Measurements from ENCODE around the gene TYW5.

TYW5 gene

GRCh38 chr2:199896617-199897016 is 58.7 kb downstream of the TYW5 start:
- Histone ChIP-seq H4K8ac (ENCODE audit: low read depth, low read length) (no peak overlapping the region), H3K36me3 (replicated peaks in 1 of 2; ENCODE audit: control insufficient read depth in 2 of 2, insufficient read depth in 2 of 2, low read length in 2 of 2) (no peaks in the 10 kb centered on the region), H3K9ac (ENCODE audit: low read depth, low read length, poor library complexity) (no peak overlapping the region), H2AK5ac (ENCODE audit: low read depth, low read length) (no peak overlapping the region), H4K91ac (ENCODE audit: low read depth, low read length, poor library complexity) (no peak overlapping the region), H3K9me3 (replicated peaks in 1 of 2; ENCODE audit: control insufficient read depth in 2 of 2, insufficient read depth in 1 of 2, low read depth in 1 of 2, low read length in 2 of 2) (no peaks in the 10 kb centered on the region), H3K27me3 (ENCODE audit: control insufficient read depth in 3 of 3, insufficient read depth in 3 of 3, low read depth in 1 of 3, low read length in 3 of 3) (no peaks in the 10 kb centered on the region), H2AFZ (ENCODE audit: low read length) (no peak overlapping the region), H3K14ac (ENCODE audit: low read length) (no peak overlapping the region), H3K4me2 (ENCODE audit: insufficient read depth, low read length, poor library complexity, severe bottlenecking) (no peak overlapping the region), H3K4ac (ENCODE audit: low read length) (no peak overlapping the region), H3K4me1 (ENCODE audit: control insufficient read depth in 2 of 2, insufficient read depth in 1 of 2, low read depth in 1 of 2, low read length in 2 of 2) (no peaks in the 10 kb centered on the region), H3K4me3 (ENCODE audit: low read length in 2 of 2) (no peak overlapping the region), H2BK12ac (ENCODE audit: low read length) (no peak overlapping the region), H2BK120ac (ENCODE audit: low read depth, low read length) (no peak overlapping the region), H3K79me1 (ENCODE audit: low read depth, low read length) (no peaks in the 10 kb centered on the region), H2BK5ac (ENCODE audit: low read length) (no peak overlapping the region), H3K27ac (replicated peaks; ENCODE audit: low read length) (no peak overlapping the region), H2BK15ac (ENCODE audit: low read length) (no peak overlapping the region), H3K18ac (ENCODE audit: low read length) (no peak overlapping the region), H3K23ac (ENCODE audit: low read depth, low read length, poor library complexity) (no peak overlapping the region)
- WGBS, 2 donors (ENCODE audit: extremely low coverage in 2 of 2, insufficient read length in 2 of 2, insufficient replicate concordance in 1 of 2) = no CpG with 5 or more reads among the region's 2 CpGs
- no peak for DNase-seq (ENCODE audit: low spot score)

- Histone ChIP-seq H3K14ac (ENCODE audit: low read length) (no peak overlapping the region), H2BK120ac (ENCODE audit: low read depth, low read length) (no peak overlapping the region), H3K4me3 (ENCODE audit: low read length in 2 of 2) (no peak overlapping the region)
Measured at GRCh38 chr2:199895406-199895805, 59.9 kb downstream of the TYW5 start.

GRCh38 chr2:199883474-199884212 is 71.6 kb downstream of the TYW5 start:
- no peak overlapping the region for H3K4me2 ChIP-seq (ENCODE audit: insufficient read depth, low read length, poor library complexity, severe bottlenecking)
- H2BK12ac ChIP-seq (ENCODE audit: low read length) = no peak overlapping the region
- H4K91ac ChIP-seq (ENCODE audit: low read depth, low read length, poor library complexity) = no peak overlapping the region
- H3K9me3 ChIP-seq (replicated peaks in 1 of 2; ENCODE audit: control insufficient read depth in 2 of 2, insufficient read depth in 1 of 2, low read depth in 1 of 2, low read length in 2 of 2) = no peaks in the 10 kb centered on the region
- no peaks in the 10 kb centered on the region for H3K27me3 ChIP-seq (ENCODE audit: control insufficient read depth in 3 of 3, insufficient read depth in 3 of 3, low read depth in 1 of 3, low read length in 3 of 3)
- H3K79me1 ChIP-seq (ENCODE audit: low read depth, low read length) = no peaks in the 10 kb centered on the region
- no peak overlapping the region for H4K8ac ChIP-seq (ENCODE audit: low read depth, low read length)
- H3K18ac ChIP-seq (ENCODE audit: low read length) = no peak overlapping the region
- H3K9ac ChIP-seq (ENCODE audit: low read depth, low read length, poor library complexity) = no peak overlapping the region
- no peak overlapping the region for H3K4me3 ChIP-seq (ENCODE audit: low read length in 2 of 2)
- H2AFZ ChIP-seq (ENCODE audit: low read length) = no peak overlapping the region
- no peak overlapping the region for H2BK15ac ChIP-seq (ENCODE audit: low read length)
- H3K23ac ChIP-seq (ENCODE audit: low read depth, low read length, poor library complexity) = no peak overlapping the region
- H2BK120ac ChIP-seq (ENCODE audit: low read depth, low read length) = no peak overlapping the region
- H2BK5ac ChIP-seq (ENCODE audit: low read length) = no peak overlapping the region
- no peaks in the 10 kb centered on the region for H3K36me3 ChIP-seq (replicated peaks in 1 of 2; ENCODE audit: control insufficient read depth in 2 of 2, insufficient read depth in 2 of 2, low read length in 2 of 2)
- H3K27ac ChIP-seq (replicated peaks; ENCODE audit: low read length) = no peak overlapping the region
- H3K14ac ChIP-seq (ENCODE audit: low read length) = no peak overlapping the region
- no peak overlapping the region for H2AK5ac ChIP-seq (ENCODE audit: low read depth, low read length)
- no CpG with 5 or more reads among the region's 6 CpGs for WGBS, 2 donors (ENCODE audit: extremely low coverage in 2 of 2, insufficient read length in 2 of 2, insufficient replicate concordance in 1 of 2)
- H3K4me1 ChIP-seq (ENCODE audit: control insufficient read depth in 2 of 2, insufficient read depth in 1 of 2, low read depth in 1 of 2, low read length in 2 of 2) = no peaks in the 10 kb centered on the region
- H3K4ac ChIP-seq (ENCODE audit: low read length) = no peak overlapping the region
- no peak for DNase-seq (ENCODE audit: low spot score)

More at GRCh38 chr2:199895406-199895805, 59.9 kb downstream of the TYW5 start:
- Histone ChIP-seq H2BK12ac (ENCODE audit: low read length) (no peak overlapping the region), H2BK15ac (ENCODE audit: low read length) (no peak overlapping the region), H3K23ac (ENCODE audit: low read depth, low read length, poor library complexity) (no peak overlapping the region), H3K9me3 (replicated peaks in 1 of 2; ENCODE audit: control insufficient read depth in 2 of 2, insufficient read depth in 1 of 2, low read depth in 1 of 2, low read length in 2 of 2) (no peaks in the 10 kb centered on the region), H3K18ac (ENCODE audit: low read length) (no peak overlapping the region), H3K27me3 (ENCODE audit: control insufficient read depth in 3 of 3, insufficient read depth in 3 of 3, low read depth in 1 of 3, low read length in 3 of 3) (no peaks in the 10 kb centered on the region), H3K36me3 (replicated peaks in 1 of 2; ENCODE audit: control insufficient read depth in 2 of 2, insufficient read depth in 2 of 2, low read length in 2 of 2) (no peaks in the 10 kb centered on the region), H3K9ac (ENCODE audit: low read depth, low read length, poor library complexity) (no peak overlapping the region), H3K4me2 (ENCODE audit: insufficient read depth, low read length, poor library complexity, severe bottlenecking) (no peak overlapping the region), H4K8ac (ENCODE audit: low read depth, low read length) (no peak overlapping the region), H3K79me1 (ENCODE audit: low read depth, low read length) (no peaks in the 10 kb centered on the region), H2BK5ac (ENCODE audit: low read length) (no peak overlapping the region), H2AFZ (ENCODE audit: low read length) (no peak overlapping the region), H3K4ac (ENCODE audit: low read length) (no peak overlapping the region), H3K4me1 (ENCODE audit: control insufficient read depth in 2 of 2, insufficient read depth in 1 of 2, low read depth in 1 of 2, low read length in 2 of 2) (no peaks in the 10 kb centered on the region), H3K27ac (replicated peaks; ENCODE audit: low read length) (no peak overlapping the region), H4K91ac (ENCODE audit: low read depth, low read length, poor library complexity) (no peak overlapping the region), H2AK5ac (ENCODE audit: low read depth, low read length) (no peak overlapping the region)
- no peak for DNase-seq (ENCODE audit: low spot score)
- WGBS, 2 donors (ENCODE audit: extremely low coverage in 2 of 2, insufficient read length in 2 of 2, insufficient replicate concordance in 1 of 2) = no CpG with 5 or more reads among the region's 3 CpGs

- no peak overlapping the region for H3K18ac ChIP-seq (ENCODE audit: low read length)
- no peak overlapping the region for H3K9ac ChIP-seq (ENCODE audit: low read depth, low read length, poor library complexity)
- H3K4me1 ChIP-seq (ENCODE audit: control insufficient read depth in 2 of 2, insufficient read depth in 1 of 2, low read depth in 1 of 2, low read length in 2 of 2) = no peaks in the 10 kb centered on the region
- no peak for DNase-seq (ENCODE audit: low spot score)
- no peaks in the 10 kb centered on the region for H3K36me3 ChIP-seq (replicated peaks in 1 of 2; ENCODE audit: control insufficient read depth in 2 of 2, insufficient read depth in 2 of 2, low read length in 2 of 2)
- H2BK12ac ChIP-seq (ENCODE audit: low read length) = no peak overlapping the region
- H4K91ac ChIP-seq (ENCODE audit: low read depth, low read length, poor library complexity) = no peak overlapping the region
- H3K23ac ChIP-seq (ENCODE audit: low read depth, low read length, poor library complexity) = no peak overlapping the region
- peaks cover 0 to 4% of the 10 kb centered on the region in 2 donors for H3K9me3 ChIP-seq (replicated peaks in 1 of 2; ENCODE audit: control insufficient read depth in 2 of 2, insufficient read depth in 1 of 2, low read depth in 1 of 2, low read length in 2 of 2)
- H2BK15ac ChIP-seq (ENCODE audit: low read length) = no peak overlapping the region
- H4K8ac ChIP-seq (ENCODE audit: low read depth, low read length) = no peak overlapping the region
- no peak overlapping the region for H3K14ac ChIP-seq (ENCODE audit: low read length)
- H3K27me3 ChIP-seq (ENCODE audit: control insufficient read depth in 3 of 3, insufficient read depth in 3 of 3, low read depth in 1 of 3, low read length in 3 of 3) = no peaks in the 10 kb centered on the region
- no peak overlapping the region for H2BK5ac ChIP-seq (ENCODE audit: low read length)
- no peak overlapping the region for H3K4me2 ChIP-seq (ENCODE audit: insufficient read depth, low read length, poor library complexity, severe bottlenecking)
- H2AFZ ChIP-seq (ENCODE audit: low read length) = no peak overlapping the region
- H2BK120ac ChIP-seq (ENCODE audit: low read depth, low read length) = no peak overlapping the region
- no peak overlapping the region for H3K27ac ChIP-seq (replicated peaks; ENCODE audit: low read length)
- no peak overlapping the region for H3K4me3 ChIP-seq (ENCODE audit: low read length in 2 of 2)
- H3K4ac ChIP-seq (ENCODE audit: low read length) = no peak overlapping the region
- H2AK5ac ChIP-seq (ENCODE audit: low read depth, low read length) = no peak overlapping the region
- no peaks in the 10 kb centered on the region for H3K79me1 ChIP-seq (ENCODE audit: low read depth, low read length)
Measured at GRCh38 chr2:199882667-199883066, 72.6 kb downstream of the TYW5 start.

Data from neuronal stem cell (in vitro differentiated cells).